ENCODE data around the gene ZWILCH. TPM values are rescaled to one million over a fixed set of nuclear protein-coding genes. Genes with fewer than 3 reads are reported as not detected.

The ZWILCH gene
- total and polyA plus RNA-seq, 2 donors (not counting 3 experiments of a cell fraction or from before 2014, with no cell fraction given), result 9.3 to 28.8 TPM

GRCh38 chr15:66505818-66506217 lies 692 bp downstream of the ZWILCH start:
- Histone ChIP-seq H3K4me1 (ENCODE audit: control insufficient read depth, extremely low read depth, insufficient read depth, low read length) (peaks cover 28% of the 10 kb centered on the region), H3K9ac (replicated peaks; ENCODE audit: extremely low read depth, insufficient read depth, low read length) (peak overlapping the region; percentile 98), H3K4me3 (replicated peaks in 1 of 3; ENCODE audit: insufficient read depth in 1 of 3, low read depth in 1 of 3, low read length in 3 of 3) (peak overlapping the region; percentile 93 to 98 (median 98)), H3K36me3 (ENCODE audit: control insufficient read depth in 2 of 2, extremely low read depth in 1 of 2, insufficient read depth in 2 of 2, low read length in 2 of 2) (peaks cover 10 to 22% of the 10 kb centered on the region in 2 experiments), H2AFZ (ENCODE audit: low read depth, low read length) (no peak overlapping the region), H3K27me3 (ENCODE audit: control insufficient read depth in 2 of 2, insufficient read depth in 2 of 2, low read length in 2 of 2) (no peaks in the 10 kb centered on the region), H3K9me1 (replicated peaks; ENCODE audit: control insufficient read depth, extremely low read depth, insufficient read depth, low read length) (no peaks in the 10 kb centered on the region), H3K27ac (ENCODE audit: insufficient read depth, low read depth, low read length) (peak overlapping the region; percentile 96), H3K4me2 (ENCODE audit: insufficient read depth, low read length) (peak overlapping the region; percentile 85), H3K9me3 (replicated peaks; ENCODE audit: control insufficient read depth, insufficient read depth, low read length) (no peaks in the 10 kb centered on the region), H3K79me2 (ENCODE audit: control insufficient read depth, insufficient read depth, low read length) (peaks cover 69% of the 10 kb centered on the region), H4K20me1 (replicated peaks; ENCODE audit: control insufficient read depth, extremely low read depth, insufficient read depth, low read length) (no peaks in the 10 kb centered on the region)
- DNase-seq (ENCODE audit: low read depth, low spot score) (no peak), FAIRE-seq (no peak)
- no TSS peak for BruUV-seq (replicated peaks)
- intact Hi-C loops (cut with micrococcal nuclease), result loop anchor here (2.0 kb wide), 2 partner anchors 61 to 197 kb away; partner anchors contain the start of gene SMAD6
- CTCF ChIA-PET, result interaction anchor here (2.0 kb wide), 1 partner anchor 10 kb away, joined by 5 read pairs; no protein-coding TSS in a partner anchor
- dilution Hi-C loops (cut with MboI; ENCODE audit: extremely low pct_ligation_motif_present, low sequenced_read_pairs), result no loop called here
- POLR2A ChIA-PET, result interaction anchor here (1.2 kb wide), 1 partner anchor 609 kb away, joined by 3 read pairs; no protein-coding TSS in a partner anchor
- TF ChIP-seq POLR2AphosphoS5 (IDR thresholded peaks at IDR 0.05; ENCODE audit: insufficient read depth, low read depth, low read length), result no peak
- no peak for TF ChIP-seq EZH2 (IDR thresholded peaks at IDR 0.05; ENCODE audit: borderline replicate concordance, low read depth, low read length, severe bottlenecking)
- TF ChIP-seq MAX (IDR thresholded peaks at IDR 0.05; ENCODE audit: insufficient read depth, insufficient read length), result no peak
- TF ChIP-seq MYC (IDR thresholded peaks at IDR 0.05; ENCODE audit: low read depth, low read length), result no peak
- no peak for TF ChIP-seq CTCF (IDR thresholded peaks at IDR 0.05; ENCODE audit: extremely low read depth in 1 of 2, insufficient read depth in 1 of 2, low read depth in 1 of 2, low read length in 2 of 2)
- no peak for TF ChIP-seq GATA2 (IDR thresholded peaks at IDR 0.05; ENCODE audit: insufficient read depth, insufficient read length, low read depth, low read length)
- no peak for TF ChIP-seq JUN (IDR thresholded peaks at IDR 0.05; ENCODE audit: borderline replicate concordance, insufficient read depth, insufficient read length, low read depth)
- no peak for TF ChIP-seq FOS (IDR thresholded peaks at IDR 0.05; ENCODE audit: borderline replicate concordance, insufficient read depth, low read length)
- TF ChIP-seq POLR2A (IDR thresholded peaks at IDR 0.05; ENCODE audit: low read depth, low read length), result no peak

Data from endothelial cell of umbilical vein (primary cell).